GM21423 (cell line): ENCODE data around the gene CCDC136.

Experiments used
- ATAC-seq: cut with Tn5 transposase; IDR thresholded peaks from one replicate; pipeline ENCODE4 v1.9.1; 2021; ENCODE audit warnings: mild to moderate bottlenecking, moderate library complexity; ENCODE audit not compliant: unreplicated experiment

CCDC136 gene

GRCh38 chr7:128842674-128843641, 51.2 kb downstream of the CCDC136 start:
- ATAC-seq, result no peak

- no peak for ATAC-seq
Observed at GRCh38 chr7:128843938-128844621, 52.3 kb downstream of the CCDC136 start.

GRCh38 chr7:128844777-128845311, 53.1 kb downstream of the CCDC136 start:
- no peak for ATAC-seq

GRCh38 chr7:128845475-128845874, 53.7 kb downstream of the CCDC136 start:
- ATAC-seq, result no peak

DNA sequence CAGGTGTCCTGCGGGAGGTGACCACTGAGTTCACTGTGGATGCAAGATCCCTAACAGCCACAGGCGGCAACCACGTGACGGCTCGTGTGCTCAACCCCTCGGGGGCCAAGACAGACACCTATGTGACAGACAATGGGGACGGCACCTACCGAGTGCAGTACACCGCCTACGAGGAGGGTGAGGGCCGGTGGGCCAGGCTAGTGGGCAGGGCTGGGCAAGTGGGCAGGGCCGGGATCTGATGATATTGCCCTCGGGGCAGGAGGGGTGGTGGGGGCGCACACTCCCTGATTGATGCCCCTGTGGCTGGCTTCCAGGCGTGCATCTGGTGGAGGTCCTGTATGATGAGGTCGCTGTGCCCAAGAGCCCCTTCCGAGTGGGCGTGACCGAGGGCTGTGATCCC, 54.2 kb downstream of the CCDC136 start:
- no peak for ATAC-seq

- ATAC-seq, result no peak
Observed at GRCh38 chr7:128846781-128847444, 55.1 kb downstream of the CCDC136 start.

GRCh38 chr7:128847721-128848211, 56.0 kb downstream of the CCDC136 start:
- no peak for ATAC-seq

DNA sequence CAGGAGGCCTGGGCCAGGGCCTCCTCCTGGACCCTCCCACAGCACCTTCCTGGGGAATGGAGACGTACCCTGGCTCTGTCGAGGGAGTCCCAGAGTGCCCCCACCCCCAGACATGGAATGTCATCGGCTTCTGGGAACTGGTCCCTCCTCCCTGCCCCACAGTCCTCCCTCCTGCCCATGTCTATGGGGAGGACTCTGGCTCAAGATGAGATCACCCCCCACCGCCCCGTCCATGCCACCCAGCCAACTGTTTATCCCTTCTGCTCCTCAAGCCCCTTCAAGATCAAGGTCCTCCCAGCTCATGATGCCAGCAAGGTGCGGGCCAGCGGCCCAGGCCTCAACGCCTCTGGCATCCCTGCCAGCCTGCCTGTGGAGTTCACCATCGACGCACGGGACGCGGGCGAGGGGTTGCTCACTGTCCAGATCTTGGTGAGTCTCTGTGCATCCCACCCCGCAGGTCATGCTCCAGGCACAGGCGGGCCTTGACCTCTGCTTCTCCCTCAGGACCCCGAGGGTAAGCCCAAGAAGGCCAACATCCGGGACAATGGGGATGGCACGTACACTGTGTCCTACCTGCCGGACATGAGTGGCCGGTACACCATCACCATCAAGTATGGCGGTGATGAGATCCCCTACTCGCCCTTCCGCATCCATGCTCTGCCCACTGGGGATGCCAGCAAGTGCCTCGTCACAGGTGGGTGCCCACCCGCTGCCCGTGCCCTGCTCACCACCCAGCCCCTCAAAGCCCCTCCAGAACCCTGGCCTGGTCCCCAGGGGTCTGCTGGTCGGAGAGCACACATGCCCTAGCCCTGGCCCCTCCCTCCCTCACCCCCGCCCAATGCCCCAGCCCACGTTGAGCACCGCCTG, 56.8 kb downstream of the CCDC136 start:
- ATAC-seq, result no peak

GRCh38 chr7:128849156-128849515, 57.4 kb downstream of the CCDC136 start:
- ATAC-seq, result no peak

GRCh38 chr7:128849804-128850490, 58.2 kb downstream of the CCDC136 start:
- ATAC-seq, result no peak

GRCh38 chr7:128852537-128853254, 60.9 kb downstream of the CCDC136 start:
- ATAC-seq, result no peak

- ATAC-seq, result no peak
Observed at GRCh38 chr7:128853799-128854198, 62.0 kb downstream of the CCDC136 start.

DNA sequence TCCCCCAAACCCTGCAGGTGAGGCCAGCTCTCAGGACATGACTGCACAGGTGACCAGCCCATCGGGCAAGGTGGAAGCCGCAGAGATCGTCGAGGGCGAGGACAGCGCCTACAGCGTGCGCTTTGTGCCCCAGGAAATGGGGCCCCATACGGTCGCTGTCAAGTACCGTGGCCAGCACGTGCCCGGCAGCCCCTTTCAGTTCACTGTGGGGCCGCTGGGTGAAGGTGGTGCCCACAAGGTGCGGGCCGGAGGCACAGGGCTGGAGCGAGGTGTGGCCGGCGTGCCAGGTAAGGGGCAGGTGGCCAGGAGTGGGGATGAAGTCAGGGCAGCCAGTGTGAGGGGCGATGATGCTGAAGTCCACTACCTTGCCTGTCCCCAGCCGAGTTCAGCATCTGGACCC, 62.6 kb downstream of the CCDC136 start:
- ATAC-seq, result no peak

- no peak for ATAC-seq
Observed at GRCh38 chr7:128855559-128855958, 63.8 kb downstream of the CCDC136 start.

DNA sequence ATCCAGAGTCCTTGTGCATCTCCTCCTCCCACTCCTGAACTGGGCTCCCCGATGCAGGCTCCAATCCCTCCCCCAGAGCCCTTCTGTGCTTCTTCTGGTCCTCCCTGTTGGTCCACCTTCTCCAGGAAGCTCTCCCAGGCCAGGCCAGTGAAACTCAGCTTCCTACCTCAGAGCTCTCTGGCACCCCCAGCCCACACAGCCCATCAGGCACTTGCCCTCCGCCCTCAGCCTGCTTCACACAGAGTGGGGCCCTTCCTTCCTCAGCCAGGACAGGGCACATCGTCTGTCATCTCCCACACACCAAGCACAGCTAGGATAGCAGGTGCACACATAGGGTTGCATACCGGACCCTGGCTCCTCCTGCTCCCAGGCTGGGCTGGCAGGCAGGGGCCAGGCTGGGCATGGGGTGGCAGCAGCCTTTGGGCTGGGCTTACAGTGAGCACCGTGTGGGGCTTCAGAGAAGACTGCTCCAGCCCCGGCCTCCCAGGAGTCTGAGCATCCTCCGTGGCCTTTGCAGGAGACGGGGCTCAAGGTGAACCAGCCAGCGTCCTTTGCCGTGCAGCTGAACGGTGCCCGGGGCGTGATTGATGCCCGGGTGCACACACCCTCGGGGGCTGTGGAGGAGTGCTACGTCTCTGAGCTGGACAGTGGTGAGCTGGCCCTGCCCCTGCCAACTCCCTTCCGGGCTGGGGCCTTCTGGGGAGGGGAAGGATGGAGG, 64.4 kb downstream of the CCDC136 start:
- no peak for ATAC-seq

GRCh38 chr7:128858380-128859231, 66.8 kb downstream of the CCDC136 start:
- ATAC-seq, result no peak
